HG03196 (cell line): ENCODE data around the gene CREBRF.
"Not testable (repeated sequence)": the region's sequence is repeated elsewhere in the genome, so short reads cannot be mapped to it uniquely, and the experiment has no call there.

Experiments
- ATAC-seq: cut with Tn5 transposase; IDR thresholded peaks from one replicate; pipeline ENCODE4 v1.9.1; 2021; ENCODE audit not compliant: unreplicated experiment

The CREBRF gene

GRCh38 chr5:173055983-173056782 is at the start of gene CREBRF:
Gene CREBRF, plus strand, starts transcription at chr5:173056352. Its CDS starts 24,424 bp downstream, at chr5:173080776.
- ATAC-seq, result peak; percentile 71

GRCh38 chr5:173010021-173010420 is 46.1 kb upstream of the CREBRF start:
- ATAC-seq, result no peak

- no peak for ATAC-seq
These were observed 45.3 kb upstream of the CREBRF start for GRCh38 chr5:173010547-173011464.

- ATAC-seq, result no peak
These were observed 44.6 kb upstream of the CREBRF start for GRCh38 chr5:173011566-173011965.

- ATAC-seq, result no peak
These were observed 43.3 kb upstream of the CREBRF start for GRCh38 chr5:173012882-173013281.

GRCh38 chr5:173014671-173015070 is 41.5 kb upstream of the CREBRF start:
- ATAC-seq, result no peak

- ATAC-seq, result no peak
These were observed 41.0 kb upstream of the CREBRF start for GRCh38 chr5:173015192-173015591.

GRCh38 chr5:173015598-173016455 is 40.3 kb upstream of the CREBRF start:
- no peak for ATAC-seq

GRCh38 chr5:173016598-173017046 is 39.5 kb upstream of the CREBRF start:
- no peak for ATAC-seq

- ATAC-seq, result not testable (repeated sequence)
These were observed 39.1 kb upstream of the CREBRF start for GRCh38 chr5:173017087-173017486.

- ATAC-seq, result no peak
These were observed 37.8 kb upstream of the CREBRF start for GRCh38 chr5:173018358-173018757.

- no peak for ATAC-seq
These were observed 36.0 kb upstream of the CREBRF start for GRCh38 chr5:173020154-173020581.

GRCh38 chr5:173020643-173021042 is 35.5 kb upstream of the CREBRF start:
- ATAC-seq, result no peak

- no peak for ATAC-seq
These were observed 30.5 kb upstream of the CREBRF start for GRCh38 chr5:173025651-173026050.

GRCh38 chr5:173027905-173028304 is 28.2 kb upstream of the CREBRF start:
- ATAC-seq, result no peak

- no peak for ATAC-seq
These were observed 27.3 kb upstream of the CREBRF start for GRCh38 chr5:173028811-173029327.

GRCh38 chr5:173029499-173029921 is 26.6 kb upstream of the CREBRF start:
- no peak for ATAC-seq

GRCh38 chr5:173032096-173032495 is 24.1 kb upstream of the CREBRF start:
- not testable (repeated sequence) for ATAC-seq

GRCh38 chr5:173032730-173033129 is 23.4 kb upstream of the CREBRF start:
- no peak for ATAC-seq

- no peak for ATAC-seq
These were observed 22.2 kb upstream of the CREBRF start for GRCh38 chr5:173033923-173034322.
